Suprapubic skin (tissue), 3 donors: ENCODE measurements around the gene ZNF784.

Experiments used
- EP300 ChIP-seq: sonication (generic); formaldehyde crosslinking; IDR thresholded peaks from one replicate; pipeline ENCODE4 v1.6.1; 2017; ENCODE audit warnings: antibody characterized with exemption
- POLR2A ChIP-seq, 2 donors: fragments of 450-650 bp; IDR thresholded peaks; one replicate each; pipeline ENCODE4 v1.6.1; 2017; ENCODE audit warnings: antibody characterized with exemption in 2 of 2, mild to moderate bottlenecking in 2 of 2, moderate library complexity in 2 of 2
- TF ChIP-seq, protein P1 (sequence below), 2 donors: fragments of 200-600 bp in 1 of 2; fragments of 450-650 bp in 1 of 2; sonication (generic) in 1 of 2; IDR thresholded peaks; one replicate each; pipeline ENCODE4 v1.5.1; 2016 to 2019; ENCODE audit warnings: antibody characterized with exemption in 2 of 2, mild to moderate bottlenecking in 1 of 2, moderate library complexity in 1 of 2

DNA sequence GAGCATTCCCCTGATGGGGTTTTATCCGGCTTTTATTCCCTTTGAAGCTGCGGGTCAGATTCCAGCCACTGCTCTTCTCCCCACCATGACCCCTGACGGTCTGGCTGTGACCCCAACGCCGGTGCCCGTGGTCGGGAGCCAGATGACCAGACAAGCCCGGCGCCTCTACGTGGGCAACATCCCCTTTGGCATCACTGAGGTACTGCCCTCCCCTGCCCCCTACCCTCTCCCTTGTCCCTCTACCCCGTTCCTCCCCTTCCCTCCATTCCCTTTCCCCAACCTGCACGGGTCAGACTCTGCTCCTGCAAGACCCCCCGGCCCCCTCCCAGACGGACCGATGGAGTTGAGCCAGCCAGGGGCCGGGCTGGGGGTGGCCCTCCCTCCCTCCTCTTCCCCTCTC lies 36.6 kb upstream of the ZNF784 start:
- TF ChIP-seq, protein P1, sequence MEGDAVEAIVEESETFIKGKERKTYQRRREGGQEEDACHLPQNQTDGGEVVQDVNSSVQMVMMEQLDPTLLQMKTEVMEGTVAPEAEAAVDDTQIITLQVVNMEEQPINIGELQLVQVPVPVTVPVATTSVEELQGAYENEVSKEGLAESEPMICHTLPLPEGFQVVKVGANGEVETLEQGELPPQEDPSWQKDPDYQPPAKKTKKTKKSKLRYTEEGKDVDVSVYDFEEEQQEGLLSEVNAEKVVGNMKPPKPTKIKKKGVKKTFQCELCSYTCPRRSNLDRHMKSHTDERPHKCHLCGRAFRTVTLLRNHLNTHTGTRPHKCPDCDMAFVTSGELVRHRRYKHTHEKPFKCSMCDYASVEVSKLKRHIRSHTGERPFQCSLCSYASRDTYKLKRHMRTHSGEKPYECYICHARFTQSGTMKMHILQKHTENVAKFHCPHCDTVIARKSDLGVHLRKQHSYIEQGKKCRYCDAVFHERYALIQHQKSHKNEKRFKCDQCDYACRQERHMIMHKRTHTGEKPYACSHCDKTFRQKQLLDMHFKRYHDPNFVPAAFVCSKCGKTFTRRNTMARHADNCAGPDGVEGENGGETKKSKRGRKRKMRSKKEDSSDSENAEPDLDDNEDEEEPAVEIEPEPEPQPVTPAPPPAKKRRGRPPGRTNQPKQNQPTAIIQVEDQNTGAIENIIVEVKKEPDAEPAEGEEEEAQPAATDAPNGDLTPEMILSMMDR (IDR thresholded peaks at IDR 0.05), result no peak
- TF ChIP-seq POLR2A (IDR thresholded peaks at IDR 0.05) (no peak), EP300 (no peak)
